Dendritic cell treated with granulocyte-macrophage colony-stimulating factor and Interleukin-4, amounts not matched to agents 40 ng/mL and 50 ng/mL, for 4 days (primary cell): Measurements from ENCODE around the gene LRRC8B.

Source experiments
- H3K27ac Mint-ChIP-seq: one replicate; pipeline ENCODE4 v1.8.0; 2022; ENCODE audit warnings: mild to moderate bottlenecking, mixed read lengths
- H3K27me3 Mint-ChIP-seq: one replicate; pipeline ENCODE4 v1.8.0; 2022; ENCODE audit warnings: mild to moderate bottlenecking, mixed read lengths
- H3K36me3 Mint-ChIP-seq: one replicate; pipeline ENCODE4 v1.8.0; 2022; ENCODE audit warnings: low read depth, mixed read lengths
- H3K4me1 Mint-ChIP-seq: one replicate; pipeline ENCODE4 v1.8.0; 2022; ENCODE audit warnings: low read depth, mixed read lengths
- H3K4me3 Mint-ChIP-seq: one replicate; pipeline ENCODE4 v1.8.0; 2022; ENCODE audit warnings: mild to moderate bottlenecking, moderate library complexity, mixed read lengths
- H3K9me3 Mint-ChIP-seq: one replicate; pipeline ENCODE4 v1.8.0; 2022; ENCODE audit warnings: mixed read lengths
- intact Hi-C: fragments of 100-400 bp; cut with micrococcal nuclease; formaldehyde crosslinking; loops from one replicate; pipeline ENCODE4 v1.15.0; 2022

LRRC8B gene

DNA sequence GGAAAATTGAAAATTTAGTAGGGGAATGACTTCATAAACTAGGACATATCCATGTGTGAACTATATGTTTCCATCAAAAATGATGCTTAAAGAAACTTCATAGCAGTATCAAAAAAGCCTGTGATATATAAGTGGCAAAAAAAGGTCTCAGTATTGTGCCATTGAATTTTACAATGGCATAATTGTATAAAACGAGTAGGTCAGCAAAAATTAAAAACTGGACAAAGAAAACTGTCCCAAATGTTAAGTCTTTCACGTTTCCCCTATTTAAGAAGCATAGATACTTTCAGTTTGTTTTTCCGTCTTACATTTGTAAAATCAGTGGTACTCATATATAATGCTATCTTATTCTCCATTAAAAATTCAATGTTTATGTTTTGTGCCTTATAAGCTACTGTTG, 43.2 kb downstream of the LRRC8B start:
- Mint-ChIP-seq H3K27ac (no peak overlapping the region), H3K36me3 (peaks cover 27% of the 10 kb centered on the region), H3K4me1 (peaks cover 47% of the 10 kb centered on the region), H3K9me3 (no peaks in the 10 kb centered on the region), H3K27me3 (no peaks in the 10 kb centered on the region), H3K4me3 (peak overlapping the region; percentile 39)
- intact Hi-C loops = no loop called here

DNA sequence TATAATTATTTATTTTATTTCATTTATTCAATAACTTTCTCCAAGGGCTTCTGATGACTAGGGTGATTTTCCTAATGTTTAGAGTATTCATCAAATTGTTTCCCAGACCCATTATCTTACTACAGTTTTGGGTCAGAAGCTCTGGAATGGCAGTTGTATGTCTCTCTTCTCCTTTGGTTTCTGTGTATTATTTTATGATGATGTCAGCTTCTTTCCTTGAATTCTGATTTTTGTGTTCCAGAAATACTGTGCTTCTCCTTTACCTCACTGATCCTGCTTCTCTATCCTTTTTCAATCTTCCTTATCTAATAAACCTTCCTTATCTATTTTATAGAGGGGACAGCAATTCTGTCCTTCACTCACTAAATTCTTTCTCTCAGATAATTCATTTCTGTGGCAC, 48.8 kb downstream of the LRRC8B start:
- Mint-ChIP-seq H3K36me3 (peaks cover 46% of the 10 kb centered on the region), H3K9me3 (no peaks in the 10 kb centered on the region), H3K4me3 (no peak overlapping the region), H3K27me3 (no peaks in the 10 kb centered on the region), H3K27ac (no peak overlapping the region), H3K4me1 (peaks cover 24% of the 10 kb centered on the region)
- intact Hi-C loops = no loop called here

GRCh38 chr1:89574621-89575020, 50.0 kb downstream of the LRRC8B start:
- intact Hi-C loops = loop anchor here (5.0 kb wide), 1 partner anchor 32 kb away; no protein-coding TSS in a partner anchor
- Mint-ChIP-seq H3K27ac (no peak overlapping the region), H3K4me3 (no peak overlapping the region), H3K36me3 (peaks cover 49% of the 10 kb centered on the region), H3K27me3 (no peaks in the 10 kb centered on the region), H3K4me1 (peaks cover 24% of the 10 kb centered on the region), H3K9me3 (no peaks in the 10 kb centered on the region)

GRCh38 chr1:89575207-89575606, 50.6 kb downstream of the LRRC8B start:
- Mint-ChIP-seq H3K36me3 (peaks cover 49% of the 10 kb centered on the region), H3K9me3 (no peaks in the 10 kb centered on the region), H3K4me1 (peaks cover 24% of the 10 kb centered on the region), H3K27ac (no peak overlapping the region), H3K27me3 (no peaks in the 10 kb centered on the region), H3K4me3 (no peak overlapping the region)
- intact Hi-C loops = loop anchor here (5.0 kb wide), 1 partner anchor 33 kb away; no protein-coding TSS in a partner anchor

GRCh38 chr1:89576013-89576412, 51.4 kb downstream of the LRRC8B start:
- Mint-ChIP-seq H3K4me1 (peaks cover 24% of the 10 kb centered on the region), H3K4me3 (no peak overlapping the region), H3K27me3 (no peaks in the 10 kb centered on the region), H3K27ac (no peak overlapping the region), H3K9me3 (no peaks in the 10 kb centered on the region), H3K36me3 (peaks cover 49% of the 10 kb centered on the region)
- intact Hi-C loops = loop anchor here (5.0 kb wide), 1 partner anchor 34 kb away; no protein-coding TSS in a partner anchor

DNA sequence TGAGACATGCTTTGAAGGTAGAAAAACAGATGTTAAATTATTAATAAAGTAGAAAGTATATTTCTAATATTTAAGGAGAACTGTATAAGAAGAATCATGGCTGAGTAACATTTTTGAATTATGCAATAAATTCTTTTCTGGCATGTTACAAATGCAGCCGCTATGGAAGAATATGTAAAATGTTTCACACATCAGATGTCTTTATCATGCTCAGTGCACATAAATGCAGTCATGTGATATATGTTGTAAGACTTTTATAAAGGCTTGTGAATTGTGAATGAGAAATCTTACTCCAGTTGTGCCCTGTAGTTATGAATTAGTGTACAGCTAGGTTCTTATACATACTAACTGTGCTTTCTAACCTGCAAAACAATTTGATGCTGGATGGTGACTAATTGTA, 53.5 kb downstream of the LRRC8B start:
- Mint-ChIP-seq H3K4me3 (no peak overlapping the region), H3K27ac (no peak overlapping the region), H3K27me3 (no peaks in the 10 kb centered on the region), H3K4me1 (peaks cover 12% of the 10 kb centered on the region), H3K36me3 (peaks cover 62% of the 10 kb centered on the region), H3K9me3 (no peaks in the 10 kb centered on the region)
- intact Hi-C loops = loop anchor here (5.0 kb wide), 1 partner anchor 36 kb away; no protein-coding TSS in a partner anchor

DNA sequence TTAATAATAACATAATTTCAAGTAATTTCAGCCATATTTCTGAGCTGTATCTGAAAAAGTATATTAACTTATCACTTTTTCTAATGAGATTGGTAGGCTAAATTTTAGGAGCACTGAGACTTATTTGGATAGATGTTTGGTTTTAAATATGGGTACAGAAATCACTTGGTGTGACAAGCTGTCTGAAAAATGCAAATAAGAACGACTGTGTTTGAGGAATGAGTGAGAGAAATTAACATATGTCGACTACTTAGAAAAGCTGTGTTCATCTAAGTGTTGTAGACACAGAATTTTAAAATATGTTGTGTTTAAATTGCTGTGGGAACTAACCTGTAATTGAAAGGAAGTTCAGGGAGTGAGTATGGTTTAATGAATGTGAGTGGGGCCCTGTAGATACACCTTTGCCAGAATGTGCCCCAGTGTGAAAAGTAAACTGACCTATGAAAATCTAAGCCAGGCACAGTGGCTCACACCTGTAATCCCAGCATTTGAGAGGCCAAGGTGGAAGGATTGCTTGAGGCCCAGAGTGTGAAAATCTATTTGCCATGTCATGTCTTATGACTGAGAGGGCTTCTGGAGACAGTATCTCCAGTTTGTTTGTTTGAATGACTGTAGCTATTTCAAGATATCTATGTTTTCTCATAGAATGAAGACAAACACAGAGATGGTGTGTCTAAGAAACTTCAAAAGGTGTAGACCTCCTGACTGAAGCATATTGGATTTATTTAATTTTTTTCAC, 54.5 kb downstream of the LRRC8B start:
- intact Hi-C loops = loop anchor here (5.0 kb wide), 1 partner anchor 37 kb away; no protein-coding TSS in a partner anchor
- Mint-ChIP-seq H3K4me3 (no peak overlapping the region), H3K27me3 (no peaks in the 10 kb centered on the region), H3K9me3 (no peaks in the 10 kb centered on the region), H3K27ac (no peak overlapping the region), H3K36me3 (peaks cover 64% of the 10 kb centered on the region), H3K4me1 (peaks cover 2% of the 10 kb centered on the region)

- H3K27ac Mint-ChIP-seq = no peak overlapping the region
- no peaks in the 10 kb centered on the region for H3K4me1 Mint-ChIP-seq
- no peaks in the 10 kb centered on the region for H3K9me3 Mint-ChIP-seq
- no peak overlapping the region for H3K4me3 Mint-ChIP-seq
- peaks cover 67% of the 10 kb centered on the region for H3K36me3 Mint-ChIP-seq
- no peaks in the 10 kb centered on the region for H3K27me3 Mint-ChIP-seq
- intact Hi-C loops = no loop called here
Observed at GRCh38 chr1:89580036-89580435, 55.4 kb downstream of the LRRC8B start.

GRCh38 chr1:89581859-89582258, 57.2 kb downstream of the LRRC8B start:
- intact Hi-C loops = no loop called here
- Mint-ChIP-seq H3K4me3 (no peak overlapping the region), H3K27ac (no peak overlapping the region), H3K4me1 (no peaks in the 10 kb centered on the region), H3K27me3 (no peaks in the 10 kb centered on the region), H3K9me3 (no peaks in the 10 kb centered on the region), H3K36me3 (peaks cover 79% of the 10 kb centered on the region)

- H3K4me1 Mint-ChIP-seq = no peaks in the 10 kb centered on the region
- H3K27ac Mint-ChIP-seq = no peak overlapping the region
- peaks cover 87% of the 10 kb centered on the region for H3K36me3 Mint-ChIP-seq
- H3K9me3 Mint-ChIP-seq = no peaks in the 10 kb centered on the region
- H3K27me3 Mint-ChIP-seq = no peaks in the 10 kb centered on the region
- no peak overlapping the region for H3K4me3 Mint-ChIP-seq
- intact Hi-C loops = no loop called here
Observed at GRCh38 chr1:89582571-89582970, 57.9 kb downstream of the LRRC8B start.

GRCh38 chr1:89584211-89584610, 59.6 kb downstream of the LRRC8B start:
- intact Hi-C loops = no loop called here
- Mint-ChIP-seq H3K36me3 (peaks cover 96% of the 10 kb centered on the region), H3K4me1 (peaks cover 12% of the 10 kb centered on the region), H3K27ac (no peak overlapping the region), H3K27me3 (no peaks in the 10 kb centered on the region), H3K4me3 (no peak overlapping the region), H3K9me3 (no peaks in the 10 kb centered on the region)

DNA sequence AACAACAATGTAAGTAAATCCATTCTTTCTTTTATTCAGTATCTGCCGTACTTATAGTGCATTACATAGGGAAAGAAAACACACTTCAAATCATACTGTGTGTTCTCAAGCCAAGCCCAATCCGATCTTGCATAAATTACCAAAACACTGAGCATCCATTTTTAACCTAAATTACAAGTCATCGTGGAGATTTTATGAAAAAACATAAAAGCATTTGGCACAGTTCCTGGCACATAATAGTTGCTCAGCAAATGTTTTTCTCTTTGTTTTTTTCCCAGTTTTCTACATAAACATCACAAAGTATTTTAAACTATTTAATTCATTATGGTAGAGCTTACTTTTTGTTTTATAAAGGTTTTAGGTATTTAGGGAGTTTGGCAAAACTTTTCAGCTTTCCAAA, 60.2 kb downstream of the LRRC8B start:
- intact Hi-C loops = no loop called here
- Mint-ChIP-seq H3K27ac (no peak overlapping the region), H3K4me3 (no peak overlapping the region), H3K27me3 (no peaks in the 10 kb centered on the region), H3K36me3 (peaks cover 90% of the 10 kb centered on the region), H3K9me3 (no peaks in the 10 kb centered on the region), H3K4me1 (peaks cover 16% of the 10 kb centered on the region)

GRCh38 chr1:89587729-89588161, 63.1 kb downstream of the LRRC8B start:
- H3K36me3 Mint-ChIP-seq = peaks cover 60% of the 10 kb centered on the region
- peaks cover 31% of the 10 kb centered on the region for H3K4me1 Mint-ChIP-seq

DNA sequence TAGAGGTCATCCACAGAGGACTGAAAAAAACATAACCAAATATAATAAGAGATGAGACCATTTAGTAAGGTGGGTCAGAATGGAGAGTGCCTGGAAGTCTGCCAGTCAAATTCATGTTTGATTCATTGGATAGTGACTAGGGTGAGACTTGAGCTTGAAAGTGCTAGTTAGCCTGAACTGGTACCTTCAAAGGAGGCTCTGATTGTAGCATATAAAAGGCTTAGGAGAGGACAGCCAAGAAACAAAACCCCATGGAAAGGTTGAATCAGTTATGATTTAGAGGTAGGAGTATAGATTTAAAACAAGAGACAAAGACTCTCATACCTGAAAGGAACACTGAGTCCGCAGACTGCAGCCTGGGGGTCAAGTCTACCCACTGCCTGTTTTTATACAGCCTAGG, 63.9 kb downstream of the LRRC8B start:
- intact Hi-C loops = no loop called here

More at GRCh38 chr1:89587729-89588161, 63.1 kb downstream of the LRRC8B start:
- H3K27me3 Mint-ChIP-seq = no peaks in the 10 kb centered on the region
- no peak overlapping the region for H3K27ac Mint-ChIP-seq
- no peaks in the 10 kb centered on the region for H3K9me3 Mint-ChIP-seq
- H3K4me3 Mint-ChIP-seq = no peak overlapping the region
- intact Hi-C loops = no loop called here

GRCh38 chr1:89589515-89589914, 64.9 kb downstream of the LRRC8B start:
- Mint-ChIP-seq H3K36me3 (peaks cover 43% of the 10 kb centered on the region), H3K27ac (no peak overlapping the region), H3K4me3 (no peak overlapping the region), H3K4me1 (peaks cover 42% of the 10 kb centered on the region), H3K27me3 (no peaks in the 10 kb centered on the region), H3K9me3 (no peaks in the 10 kb centered on the region)
- intact Hi-C loops = no loop called here

More for the DNA sequence above, 63.9 kb downstream of the LRRC8B start:
- H3K9me3 Mint-ChIP-seq = no peaks in the 10 kb centered on the region
- peaks cover 38% of the 10 kb centered on the region for H3K4me1 Mint-ChIP-seq
- H3K4me3 Mint-ChIP-seq = no peak overlapping the region
- H3K27me3 Mint-ChIP-seq = no peaks in the 10 kb centered on the region
- no peak overlapping the region for H3K27ac Mint-ChIP-seq
- peaks cover 53% of the 10 kb centered on the region for H3K36me3 Mint-ChIP-seq
